Activated naive CD4-positive, alpha-beta T cell treated with anti-CD3 and anti-CD28 coated beads, Interleukin-2, amount 50 U/mL, for 24 hours (primary cell): ENCODE measurements around the gene NFXL1.

Source experiments
- H3K27ac Mint-ChIP-seq: one replicate; pipeline ENCODE4 v1.8.0; 2021; ENCODE audit warnings: mild to moderate bottlenecking, mixed read lengths
- H3K27me3 Mint-ChIP-seq: one replicate; pipeline ENCODE4 v1.8.0; 2021; ENCODE audit warnings: mixed read lengths
- H3K36me3 Mint-ChIP-seq: one replicate; pipeline ENCODE4 v1.8.0; 2021; ENCODE audit warnings: mixed read lengths
- H3K4me1 Mint-ChIP-seq: one replicate; pipeline ENCODE4 v1.8.0; 2021; ENCODE audit warnings: mixed read lengths
- H3K4me3 Mint-ChIP-seq: one replicate; pipeline ENCODE4 v1.8.0; 2021; ENCODE audit warnings: mild to moderate bottlenecking, mixed read lengths
- H3K9me3 Mint-ChIP-seq: one replicate; pipeline ENCODE4 v1.8.0; 2021; ENCODE audit warnings: mixed read lengths

The NFXL1 gene

GRCh38 chr4:47856713-47857112 lies 57.7 kb downstream of the NFXL1 start:
- peaks cover 21% of the 10 kb centered on the region for H3K36me3 Mint-ChIP-seq
- H3K27me3 Mint-ChIP-seq = no peaks in the 10 kb centered on the region
- H3K4me3 Mint-ChIP-seq = no peak overlapping the region
- H3K27ac Mint-ChIP-seq = no peak overlapping the region
- H3K9me3 Mint-ChIP-seq = no peaks in the 10 kb centered on the region
- H3K4me1 Mint-ChIP-seq = no peaks in the 10 kb centered on the region

GRCh38 chr4:47855350-47855749 lies 59.0 kb downstream of the NFXL1 start:
- H3K4me1 Mint-ChIP-seq = no peaks in the 10 kb centered on the region
- peaks cover 26% of the 10 kb centered on the region for H3K36me3 Mint-ChIP-seq
- no peak overlapping the region for H3K4me3 Mint-ChIP-seq
- no peaks in the 10 kb centered on the region for H3K27me3 Mint-ChIP-seq
- H3K9me3 Mint-ChIP-seq = no peaks in the 10 kb centered on the region
- H3K27ac Mint-ChIP-seq = no peak overlapping the region

- no peaks in the 10 kb centered on the region for H3K4me1 Mint-ChIP-seq
- H3K27me3 Mint-ChIP-seq = no peaks in the 10 kb centered on the region
- peaks cover 35% of the 10 kb centered on the region for H3K36me3 Mint-ChIP-seq
- no peak overlapping the region for H3K4me3 Mint-ChIP-seq
- H3K9me3 Mint-ChIP-seq = no peaks in the 10 kb centered on the region
- no peak overlapping the region for H3K27ac Mint-ChIP-seq
These were observed 62.2 kb downstream of the NFXL1 start for GRCh38 chr4:47852136-47852535.

- peaks cover 35% of the 10 kb centered on the region for H3K36me3 Mint-ChIP-seq
- no peak overlapping the region for H3K4me3 Mint-ChIP-seq
- no peak overlapping the region for H3K27ac Mint-ChIP-seq
- no peaks in the 10 kb centered on the region for H3K9me3 Mint-ChIP-seq
- no peaks in the 10 kb centered on the region for H3K27me3 Mint-ChIP-seq
- no peaks in the 10 kb centered on the region for H3K4me1 Mint-ChIP-seq
These were observed 64.9 kb downstream of the NFXL1 start for GRCh38 chr4:47849466-47849865.

- no peaks in the 10 kb centered on the region for H3K4me1 Mint-ChIP-seq
- no peaks in the 10 kb centered on the region for H3K9me3 Mint-ChIP-seq
- H3K36me3 Mint-ChIP-seq = peaks cover 35% of the 10 kb centered on the region
- H3K4me3 Mint-ChIP-seq = no peak overlapping the region
- H3K27me3 Mint-ChIP-seq = no peaks in the 10 kb centered on the region
- no peak overlapping the region for H3K27ac Mint-ChIP-seq
These were observed 66.3 kb downstream of the NFXL1 start for GRCh38 chr4:47848041-47848440.

- H3K9me3 Mint-ChIP-seq = no peaks in the 10 kb centered on the region
These were observed 71.4 kb downstream of the NFXL1 start for GRCh38 chr4:47842985-47843384.

GRCh38 chr4:47840291-47840690 lies 74.1 kb downstream of the NFXL1 start:
- Mint-ChIP-seq H3K27me3 (peaks cover 1% of the 10 kb centered on the region), H3K4me1 (peaks cover 23% of the 10 kb centered on the region), H3K4me3 (no peak overlapping the region), H3K27ac (no peak overlapping the region), H3K36me3 (peaks cover 6% of the 10 kb centered on the region), H3K9me3 (no peaks in the 10 kb centered on the region)

More at GRCh38 chr4:47842985-47843384, 71.4 kb downstream of the NFXL1 start:
- Mint-ChIP-seq H3K27me3 (no peaks in the 10 kb centered on the region), H3K4me3 (no peak overlapping the region), H3K27ac (no peak overlapping the region), H3K36me3 (peaks cover 17% of the 10 kb centered on the region), H3K4me1 (peaks cover 10% of the 10 kb centered on the region)

- no peak overlapping the region for H3K27ac Mint-ChIP-seq
These were observed 75.1 kb downstream of the NFXL1 start for GRCh38 chr4:47839259-47839658.

GRCh38 chr4:47838445-47838844 lies 75.9 kb downstream of the NFXL1 start:
- no peaks in the 10 kb centered on the region for H3K36me3 Mint-ChIP-seq
- no peak overlapping the region for H3K27ac Mint-ChIP-seq
- peak overlapping the region; percentile 86 for H3K4me3 Mint-ChIP-seq
- peaks cover 3% of the 10 kb centered on the region for H3K27me3 Mint-ChIP-seq
- H3K9me3 Mint-ChIP-seq = no peaks in the 10 kb centered on the region
- H3K4me1 Mint-ChIP-seq = peaks cover 23% of the 10 kb centered on the region

More at GRCh38 chr4:47839259-47839658, 75.1 kb downstream of the NFXL1 start:
- H3K4me3 Mint-ChIP-seq = no peak overlapping the region
- no peaks in the 10 kb centered on the region for H3K9me3 Mint-ChIP-seq
- peaks cover 23% of the 10 kb centered on the region for H3K4me1 Mint-ChIP-seq
- H3K27me3 Mint-ChIP-seq = peaks cover 1% of the 10 kb centered on the region
- H3K36me3 Mint-ChIP-seq = peaks cover 6% of the 10 kb centered on the region

- Mint-ChIP-seq H3K4me1 (peaks cover 23% of the 10 kb centered on the region), H3K27me3 (peaks cover 3% of the 10 kb centered on the region), H3K27ac (peak within 1 kb of the TSS; percentile 17), H3K9me3 (no peaks in the 10 kb centered on the region), H3K36me3 (no peaks in the 10 kb centered on the region), H3K4me3 (peak within 1 kb of the TSS; percentile 86)
These were observed 76.5 kb downstream of the NFXL1 start, which contains the start of gene CORIN for GRCh38 chr4:47837908-47838294. TSS of gene CORIN (minus strand) at chr4:47838067. CDS start at chr4:47837949, 118 bp downstream.

GRCh38 chr4:47837094-47837907 lies 77.1 kb downstream of the NFXL1 start:
- Mint-ChIP-seq H3K36me3 (no peaks in the 10 kb centered on the region), H3K27ac (no peak overlapping the region)

GRCh38 chr4:47836641-47837093 lies 77.7 kb downstream of the NFXL1 start:
- Mint-ChIP-seq H3K27me3 (peaks cover 4% of the 10 kb centered on the region), H3K36me3 (no peaks in the 10 kb centered on the region), H3K27ac (no peak overlapping the region), H3K9me3 (no peaks in the 10 kb centered on the region), H3K4me3 (peak overlapping the region; percentile 86), H3K4me1 (peaks cover 27% of the 10 kb centered on the region)

More at GRCh38 chr4:47837094-47837907, 77.1 kb downstream of the NFXL1 start:
- Mint-ChIP-seq H3K4me3 (peak overlapping the region; percentile 86), H3K4me1 (peaks cover 23% of the 10 kb centered on the region), H3K9me3 (no peaks in the 10 kb centered on the region), H3K27me3 (peaks cover 3% of the 10 kb centered on the region)

- Mint-ChIP-seq H3K36me3 (no peaks in the 10 kb centered on the region), H3K4me1 (peaks cover 29% of the 10 kb centered on the region), H3K27me3 (peaks cover 4% of the 10 kb centered on the region), H3K27ac (no peak overlapping the region), H3K9me3 (no peaks in the 10 kb centered on the region), H3K4me3 (peak overlapping the region; percentile 86)
These were observed 78.9 kb downstream of the NFXL1 start for GRCh38 chr4:47835494-47835893.

GRCh38 chr4:47831026-47831679 lies 83.2 kb downstream of the NFXL1 start:
- Mint-ChIP-seq H3K27me3 (peaks cover 4% of the 10 kb centered on the region), H3K4me3 (no peak overlapping the region), H3K9me3 (no peaks in the 10 kb centered on the region), H3K4me1 (peaks cover 28% of the 10 kb centered on the region), H3K27ac (no peak overlapping the region), H3K36me3 (no peaks in the 10 kb centered on the region)

GRCh38 chr4:47830265-47831025 lies 83.9 kb downstream of the NFXL1 start:
- Mint-ChIP-seq H3K9me3 (no peaks in the 10 kb centered on the region), H3K36me3 (no peaks in the 10 kb centered on the region), H3K27ac (no peak overlapping the region), H3K27me3 (peaks cover 3% of the 10 kb centered on the region), H3K4me3 (no peak overlapping the region), H3K4me1 (peaks cover 23% of the 10 kb centered on the region)
